GM21526 (cell line): ENCODE results near the gene ATP1B2.

ENCODE experiments used
- ATAC-seq: cut with Tn5 transposase; IDR thresholded peaks from one replicate; pipeline ENCODE4 v1.9.1; 2021; ENCODE audit warnings: moderate library complexity; ENCODE audit not compliant: unreplicated experiment, low FRiP score

The ATP1B2 gene

DNA sequence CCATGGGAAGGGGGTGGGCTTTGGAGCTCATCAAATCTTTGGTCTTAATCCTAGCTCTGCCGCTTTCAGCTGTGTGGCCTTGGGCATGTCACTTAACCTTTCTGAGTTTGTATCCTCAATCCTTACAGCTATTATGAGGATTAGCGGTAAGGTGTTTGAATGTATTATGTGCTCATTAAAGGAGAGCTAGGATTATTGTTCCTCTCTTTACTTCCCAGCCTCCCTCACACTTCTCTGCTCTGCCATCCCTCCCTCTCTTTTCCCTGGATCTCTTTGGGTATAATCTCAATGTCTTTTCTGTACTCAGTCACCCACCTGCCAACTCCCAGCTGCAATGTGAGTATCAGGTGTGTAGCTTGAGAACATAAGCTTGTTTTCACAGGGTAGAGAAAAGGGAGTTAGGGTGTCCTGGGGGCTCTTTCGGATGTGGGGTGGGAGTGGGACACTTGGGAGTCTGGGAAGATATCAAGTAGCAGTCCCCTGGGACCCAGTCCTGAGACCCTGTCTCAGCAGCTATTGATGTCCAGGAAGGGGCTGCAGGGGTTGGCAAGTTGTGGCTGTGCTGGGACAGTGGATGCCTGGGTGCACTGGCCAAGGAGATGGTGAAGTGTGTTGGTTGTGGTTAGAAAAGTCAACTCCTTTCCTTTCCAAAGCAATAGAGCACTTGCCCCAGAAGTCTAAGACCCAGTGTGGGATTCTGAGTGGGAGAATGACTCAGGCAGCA, 56.1 kb downstream of the ATP1B2 start:
- no peak for ATAC-seq
